Amniotic stem cell (primary cell): ENCODE data around the gene MTHFD1L.

Experiments used
- DNase-seq: peaks from one replicate; lab custom pipeline; 2025; lab: John Stamatoyannopoulos, UW

Gene MTHFD1L

DNA sequence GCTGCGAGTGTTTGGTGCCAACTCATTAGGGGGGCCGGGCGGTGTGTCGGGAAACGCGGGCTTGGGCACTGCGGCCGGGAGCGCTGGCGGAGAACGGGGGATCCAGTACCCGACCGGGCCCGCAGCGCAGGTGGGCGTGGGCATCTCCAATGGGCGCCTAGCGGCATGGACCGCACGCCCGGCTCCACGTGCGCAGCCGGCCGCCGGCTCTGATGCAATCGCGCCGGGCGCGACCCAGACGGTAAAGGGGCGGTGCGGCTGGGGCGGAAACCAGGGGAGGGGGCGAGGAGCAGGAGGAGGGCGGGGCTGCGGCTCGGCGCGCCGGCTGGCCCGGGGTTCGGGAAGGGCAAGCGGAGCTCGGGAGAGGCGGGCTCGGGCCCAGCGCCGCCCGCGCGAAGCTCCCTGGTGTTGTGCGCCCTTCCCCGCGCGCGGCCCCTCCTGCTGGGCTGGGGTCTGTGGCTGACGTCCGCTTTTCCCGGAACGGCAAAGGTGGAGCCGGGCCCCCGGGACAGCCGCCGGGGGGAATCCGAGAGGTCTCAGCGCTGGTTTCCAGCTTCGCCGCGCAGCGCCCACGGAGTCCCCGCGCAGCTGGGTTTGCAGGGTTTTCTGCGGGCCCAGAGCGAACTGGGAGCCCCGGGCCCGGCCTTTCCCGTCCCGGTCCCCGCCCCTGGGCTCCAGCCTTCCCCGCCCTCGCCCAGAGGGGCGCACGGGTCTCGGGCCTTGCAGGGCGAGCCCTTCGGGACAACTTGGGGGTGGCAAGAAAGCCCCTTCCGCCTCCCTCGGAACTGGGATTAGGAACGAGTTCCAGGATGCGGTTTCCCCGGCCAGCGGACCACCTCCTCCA lies 867 bp downstream of the MTHFD1L start:
- peak; percentile 79 for DNase-seq

DNA sequence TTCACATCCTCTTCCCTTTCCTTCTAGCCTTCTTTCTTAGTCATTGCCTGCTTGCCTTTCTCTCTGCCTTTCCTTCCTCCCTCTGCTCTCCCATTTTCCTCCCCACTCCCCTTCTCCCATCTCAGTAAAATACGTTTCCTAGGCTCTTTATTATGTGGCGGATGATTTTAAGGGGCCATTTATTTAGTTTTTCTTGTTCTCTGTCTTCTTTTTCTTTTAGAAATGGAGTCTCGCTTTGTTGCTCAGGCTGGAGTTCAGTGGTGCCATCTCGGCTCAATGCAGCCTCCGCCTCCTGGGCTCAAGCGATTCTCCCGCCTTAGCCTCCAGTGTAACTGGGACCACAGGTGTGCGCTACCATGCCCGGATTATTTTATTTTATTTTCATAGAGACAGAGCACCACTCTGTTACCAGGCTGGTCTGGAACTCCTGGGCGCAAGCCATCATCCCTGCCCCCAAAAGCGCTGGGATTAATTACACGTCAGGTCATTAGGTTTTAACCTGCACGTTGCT lies 1.5 kb downstream of the MTHFD1L start:
- DNase-seq = no peak

DNA sequence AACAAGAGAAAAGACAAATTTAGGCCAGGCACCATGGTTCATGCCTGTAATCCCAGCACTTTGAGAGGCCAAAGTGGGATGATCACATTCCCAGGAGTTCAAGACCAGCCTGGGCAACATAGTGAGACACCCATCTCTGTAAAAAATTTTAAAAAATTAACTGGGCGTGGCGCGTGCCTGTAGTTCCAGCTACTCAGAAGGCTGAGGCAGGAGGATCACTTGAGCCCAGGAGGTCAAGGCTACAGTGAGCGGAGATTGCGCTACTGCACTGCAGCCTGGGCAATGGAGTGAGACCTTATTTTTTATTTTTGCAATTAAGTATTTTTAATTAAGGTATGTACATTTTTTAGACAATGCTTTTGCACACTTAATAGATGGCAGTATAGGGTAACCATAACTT lies 3.3 kb downstream of the MTHFD1L start:
- no peak for DNase-seq

DNA sequence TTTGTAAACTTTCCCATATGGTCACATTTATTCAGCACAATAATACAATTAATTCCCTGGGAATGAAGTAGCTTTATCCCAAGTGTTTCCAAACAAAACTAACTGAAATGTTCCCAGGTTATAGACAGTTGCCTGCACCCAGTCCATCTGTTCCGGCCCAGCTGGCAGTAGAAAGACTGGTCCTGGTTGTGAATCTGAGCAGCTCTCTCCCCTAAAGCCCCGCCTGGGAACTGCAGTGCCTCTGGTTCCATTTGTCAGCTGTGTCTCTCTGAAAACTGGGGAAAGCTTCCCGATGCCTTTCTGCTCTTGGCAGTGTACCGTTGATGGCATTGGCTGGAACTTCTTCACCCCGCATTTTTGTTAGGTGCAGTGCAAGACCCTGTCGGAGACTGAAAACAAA lies 8.7 kb downstream of the MTHFD1L start:
- DNase-seq = no peak

GRCh38 chr6:150875841-150876240 lies 10.3 kb downstream of the MTHFD1L start:
- no peak for DNase-seq

- DNase-seq = no peak
Measured at GRCh38 chr6:150876598-150876997, 11.1 kb downstream of the MTHFD1L start.

DNA sequence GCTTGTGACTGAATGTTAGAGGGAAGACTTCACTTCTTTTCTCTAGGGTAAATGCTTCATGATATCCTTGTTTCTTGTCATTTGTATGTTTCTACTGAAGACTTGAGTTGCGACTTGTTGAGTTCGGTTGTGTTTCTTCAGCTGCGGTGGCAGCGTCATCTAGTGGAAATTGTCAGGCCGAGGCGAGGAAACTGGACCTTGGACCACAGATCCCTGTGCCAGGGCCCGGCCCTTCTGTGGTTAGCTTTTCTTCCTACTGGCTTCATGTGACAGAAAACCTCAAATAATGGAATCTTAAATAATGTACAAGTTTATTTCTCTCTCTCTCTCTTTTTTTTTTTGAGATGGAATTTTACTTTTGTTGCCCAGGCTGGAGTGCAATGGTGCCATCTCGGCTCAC lies 12.4 kb downstream of the MTHFD1L start:
- DNase-seq = no peak

DNA sequence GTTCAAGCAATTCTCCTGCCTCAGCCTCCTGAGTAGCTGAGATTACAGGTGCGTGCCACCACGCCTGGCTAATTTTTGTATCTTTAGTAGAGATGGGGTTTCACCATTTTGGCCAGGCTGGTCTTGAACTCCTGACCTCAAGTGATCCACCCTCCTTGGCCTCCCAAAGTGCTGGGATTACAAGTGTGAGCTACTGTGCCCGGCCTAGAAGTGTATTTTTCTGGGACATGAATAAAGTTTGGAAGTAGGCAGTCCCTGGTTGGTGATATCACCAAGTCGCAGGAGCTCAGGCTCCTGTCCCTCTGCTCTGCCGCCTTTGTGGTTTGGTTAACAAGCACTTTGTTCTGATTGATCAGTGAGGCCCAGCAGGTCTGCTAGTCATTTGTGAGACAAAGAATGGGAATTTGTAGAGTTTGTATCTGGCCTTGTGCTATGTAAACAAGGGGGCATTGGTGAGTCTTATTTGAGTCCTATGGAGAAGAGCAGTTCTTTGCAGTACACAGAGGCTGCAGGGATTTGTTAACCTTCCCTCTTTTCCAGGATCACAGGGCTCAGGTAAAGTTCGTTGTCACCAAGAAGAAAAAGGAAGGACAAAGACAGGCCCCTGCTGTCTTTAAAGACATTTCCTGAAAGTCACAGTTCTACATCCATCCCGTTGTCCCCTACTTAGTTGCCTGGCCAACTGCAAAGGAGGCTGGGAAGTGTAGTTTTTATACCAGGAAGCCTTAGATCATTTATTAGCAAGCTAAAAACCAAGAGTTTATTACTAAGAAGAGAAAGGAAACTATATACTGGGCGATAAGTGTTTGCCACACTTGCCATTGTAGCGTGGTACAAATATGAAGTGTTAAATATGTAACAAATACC lies 13.1 kb downstream of the MTHFD1L start:
- no peak for DNase-seq

DNA sequence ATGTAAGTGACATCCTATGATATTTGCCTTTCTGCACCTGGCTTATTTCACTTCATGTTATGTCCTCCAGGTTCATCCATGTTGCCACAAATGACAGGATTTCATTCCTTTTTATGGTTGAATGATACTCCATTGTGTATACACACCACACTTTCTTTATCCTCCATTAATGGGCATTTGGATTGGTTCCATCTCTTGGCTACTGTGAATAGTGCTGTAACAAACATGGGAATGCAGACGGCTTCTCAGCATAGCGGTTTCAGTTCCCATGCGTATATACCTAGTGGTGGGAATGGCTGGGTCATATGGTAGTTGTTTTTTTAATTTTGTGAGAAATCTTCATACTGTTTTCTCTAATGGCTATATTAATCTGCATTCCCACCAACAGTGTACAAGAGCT lies 14.8 kb downstream of the MTHFD1L start:
- DNase-seq = no peak

DNA sequence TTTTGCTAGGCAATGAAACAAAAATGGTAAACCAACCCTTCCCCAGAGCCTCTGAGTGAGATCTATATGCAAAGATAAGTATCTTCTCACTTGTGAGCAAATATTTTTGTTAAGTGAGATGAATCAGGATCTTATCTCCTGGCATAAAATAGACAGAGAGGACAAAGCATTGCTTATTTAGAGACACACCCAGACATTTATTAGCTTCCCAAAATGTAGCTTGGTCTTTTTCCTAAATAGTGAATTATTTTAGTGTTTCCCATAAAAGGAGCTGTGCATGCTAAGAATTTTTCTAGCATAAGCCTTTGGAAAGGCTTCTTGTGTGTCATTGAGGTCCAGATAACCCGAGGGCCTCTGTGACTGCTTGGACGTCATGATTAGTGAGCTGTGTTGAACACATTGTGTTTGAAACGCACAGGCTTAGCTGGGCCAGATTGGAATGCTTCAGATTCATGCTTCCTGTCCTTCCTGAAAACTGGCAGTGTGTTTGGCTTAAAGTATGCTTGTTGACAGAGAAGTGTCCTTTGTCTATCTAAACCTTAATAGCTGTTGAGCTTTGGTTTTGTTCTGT lies 16.5 kb downstream of the MTHFD1L start:
- peak; percentile 87 for DNase-seq

- DNase-seq = no peak
Measured at GRCh38 chr6:150883521-150883920, 18.0 kb downstream of the MTHFD1L start.

- no peak for DNase-seq
Measured at GRCh38 chr6:150886155-150886554, 20.7 kb downstream of the MTHFD1L start.

- DNase-seq = no peak
Measured at GRCh38 chr6:150887978-150888563, 22.6 kb downstream of the MTHFD1L start.

DNA sequence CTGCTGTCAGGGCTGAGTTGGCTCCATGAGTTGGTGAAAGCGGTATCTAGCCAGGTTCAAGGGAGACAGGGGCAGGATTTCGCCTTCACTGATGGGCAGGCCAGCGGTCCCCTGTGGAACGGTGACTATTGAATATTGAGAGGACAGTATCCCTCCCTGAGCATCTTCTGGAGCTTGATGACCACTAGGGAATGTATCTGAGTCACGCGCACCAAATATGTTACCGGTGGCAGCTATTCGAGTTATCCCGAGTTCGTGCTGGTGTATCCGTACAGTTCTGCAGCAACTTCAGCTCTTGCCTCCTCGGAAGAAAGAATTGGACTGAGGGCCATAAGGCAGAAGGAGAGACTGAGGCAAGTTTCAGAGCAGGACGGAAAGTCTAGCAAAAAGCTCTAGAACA lies 24.8 kb downstream of the MTHFD1L start:
- DNase-seq = no peak

GRCh38 chr6:150891888-150892485 lies 26.5 kb downstream of the MTHFD1L start:
- peak; percentile 33 for DNase-seq

GRCh38 chr6:150894191-150894744 lies 28.8 kb downstream of the MTHFD1L start:
- DNase-seq = no peak

DNA sequence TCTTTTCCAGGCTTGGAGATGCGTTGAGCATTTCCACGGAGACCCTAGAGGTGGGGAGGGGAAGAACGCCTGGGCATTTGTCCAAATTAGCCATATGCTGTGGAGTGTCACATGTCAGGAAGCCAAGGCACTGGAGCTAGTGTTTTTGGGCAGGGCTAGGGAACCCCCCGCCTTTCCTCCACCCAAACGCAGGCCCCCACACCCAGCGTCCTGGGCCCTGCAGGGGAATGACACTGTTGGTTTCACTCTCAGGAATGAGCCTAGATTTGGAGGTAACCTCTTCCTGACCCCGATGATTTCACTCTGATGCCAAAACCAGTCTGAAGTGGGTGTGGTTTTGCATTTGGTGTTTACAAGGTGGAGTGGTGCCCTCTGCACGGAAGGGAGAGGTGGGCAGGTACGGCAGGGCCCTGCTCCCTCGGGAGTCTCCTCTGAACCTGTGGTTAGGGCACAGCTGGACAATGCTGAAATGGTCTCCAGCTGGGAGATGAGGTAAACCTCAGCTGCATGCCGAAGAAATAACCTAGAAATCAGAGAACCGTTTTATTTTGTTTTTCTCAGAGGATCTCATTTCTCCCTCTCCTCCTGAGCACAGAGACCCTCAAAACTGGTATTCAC lies 29.5 kb downstream of the MTHFD1L start:
- DNase-seq = no peak

DNA sequence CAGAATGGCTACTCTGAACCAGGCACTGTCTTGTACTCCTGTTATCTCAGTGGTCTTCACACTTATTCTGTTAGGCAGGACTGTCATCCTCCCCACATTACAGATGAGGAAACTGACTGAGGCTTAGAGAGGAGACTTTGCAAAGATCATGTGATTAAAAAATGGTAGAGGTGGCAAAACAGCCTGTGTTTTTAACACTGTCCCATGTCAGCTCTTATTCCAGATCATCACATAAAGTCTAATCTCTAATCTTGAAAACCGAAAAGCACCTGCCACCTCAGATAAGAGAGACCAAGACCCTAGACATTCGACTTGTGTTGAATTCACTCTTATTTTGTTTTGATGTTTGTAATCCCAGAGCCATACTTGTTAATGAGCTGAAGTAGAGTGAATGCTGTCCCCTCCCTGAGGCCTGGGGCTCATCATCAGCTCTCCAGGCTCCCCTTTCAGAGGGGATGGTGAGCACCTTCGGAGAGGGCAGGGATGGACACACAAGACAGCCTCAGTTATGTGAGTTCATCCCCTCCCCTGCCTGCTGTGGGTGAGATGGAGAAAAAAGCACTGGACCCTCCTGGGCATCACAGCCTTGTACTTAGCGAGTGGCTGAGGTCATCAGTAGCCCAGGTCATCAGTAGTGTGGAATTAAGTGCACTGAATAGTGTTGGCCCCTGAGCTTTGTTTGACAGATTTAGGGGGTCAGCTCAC lies 30.6 kb downstream of the MTHFD1L start:
- DNase-seq = no peak

DNA sequence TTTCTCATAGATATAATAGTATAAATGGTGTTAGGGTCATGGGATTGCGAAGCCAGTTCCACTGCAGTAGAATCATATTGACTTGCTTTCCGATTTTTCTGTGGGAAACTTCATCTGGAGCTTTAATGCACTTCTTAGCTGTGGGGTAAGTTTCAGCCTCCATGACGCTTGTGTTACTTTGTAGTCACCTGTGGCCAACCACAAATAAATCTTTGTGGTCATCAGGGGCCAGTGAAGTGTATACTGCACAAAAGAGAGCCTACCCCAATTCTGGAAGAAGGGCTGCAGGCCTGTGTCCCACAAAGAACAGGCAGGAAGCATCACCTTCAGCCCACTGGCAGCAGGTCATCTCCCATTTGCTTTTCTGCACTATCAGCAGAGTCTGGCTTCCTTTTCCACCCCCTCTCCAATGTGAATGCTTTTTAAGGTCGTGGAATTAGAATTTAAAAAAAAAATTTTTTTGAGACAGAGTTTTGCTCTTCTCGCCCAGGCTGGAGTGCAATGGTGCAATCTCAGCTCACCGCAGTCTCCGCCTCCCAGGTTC lies 32.0 kb downstream of the MTHFD1L start:
- no peak for DNase-seq
